DND-41 (cell line): ENCODE data around the gene EBI3.

ENCODE experiments used
- ATAC-seq: fragments of 200-7000 bp; cut with Tn5 transposase; 3 replicates; pipeline ENCODE4 v1.9.1; 2021; ENCODE audit warnings: low read depth; ENCODE audit not compliant: insufficient read depth
- DNase-seq: peaks from one replicate; pipeline ENCODE4 v3.0.0-alpha.2; 2020
- H2AFZ ChIP-seq: 2 replicates; pipeline ENCODE4 v1.6.0; 2012; ENCODE audit warnings: low read depth, low read length
- H3K27ac ChIP-seq: 2 replicates; pipeline ENCODE4 v1.5.1; 2012; ENCODE audit warnings: low read length, inconsistent platforms
- H3K27me3 ChIP-seq: fragments of 200-600 bp; sonication (generic); 2 replicates; pipeline ENCODE4 v1.6.0; 2012; ENCODE audit warnings: low read length, mild to moderate bottlenecking, inconsistent platforms; ENCODE audit not compliant: insufficient read depth, poor library complexity
- H3K36me3 ChIP-seq: 2 replicates; pipeline ENCODE4 v1.5.1; 2012; ENCODE audit warnings: low read length, inconsistent platforms; ENCODE audit not compliant: insufficient read depth
- H3K4me1 ChIP-seq: 2 replicates; pipeline ENCODE4 v1.5.1; 2012; ENCODE audit warnings: mild to moderate bottlenecking, low read length; ENCODE audit not compliant: insufficient read depth
- H3K4me2 ChIP-seq: 2 replicates; pipeline ENCODE4 v1.6.0; 2012; ENCODE audit warnings: mild to moderate bottlenecking, moderate library complexity, low read length, inconsistent platforms; ENCODE audit not compliant: insufficient read depth
- H3K4me3 ChIP-seq, 2 experiments: fragments of 200-600 bp in 1 of 2; shearing (Covaris generic) in 1 of 2; 2 replicates each; pipeline ENCODE4 v1.5.1; 2012 to 2016; ENCODE audit warnings: inconsistent platforms in 2 of 2, low read length in 2 of 2, mild to moderate bottlenecking in 2 of 2, low read depth in 1 of 2, moderate library complexity in 1 of 2
- H3K79me2 ChIP-seq: 2 replicates; pipeline ENCODE4 v1.6.0; 2012; ENCODE audit warnings: low read length, inconsistent platforms; ENCODE audit not compliant: insufficient read depth
- H3K9ac ChIP-seq: 2 replicates; pipeline ENCODE4 v1.6.0; 2012; ENCODE audit warnings: low read depth, mild to moderate bottlenecking, inconsistent platforms, low read length, moderate library complexity
- H3K9me3 ChIP-seq: 2 replicates; pipeline ENCODE4 v1.5.1; 2012; ENCODE audit warnings: low read length, moderate library complexity, mild to moderate bottlenecking, inconsistent platforms; ENCODE audit not compliant: insufficient read depth, severe bottlenecking
- H4K20me1 ChIP-seq: 2 replicates; pipeline ENCODE4 v1.6.0; 2012; ENCODE audit warnings: low read length; ENCODE audit not compliant: insufficient read depth
- EZH2 ChIP-seq: IDR thresholded peaks from 3 replicates; pipeline ENCODE4 v1.6.1; 2012; ENCODE audit warnings: borderline replicate concordance, low read depth, mild to moderate bottlenecking, moderate library complexity, low read length, inconsistent platforms; ENCODE audit not compliant: severe bottlenecking
- TF ChIP-seq, protein P1 (sequence below): IDR thresholded peaks from 2 replicates; pipeline ENCODE4 v1.5.1; 2012; ENCODE audit warnings: borderline replicate concordance, low read length, moderate library complexity, mild to moderate bottlenecking; ENCODE audit not compliant: poor library complexity, severe bottlenecking; ENCODE audit errors: extremely low read depth

The EBI3 gene

DNA sequence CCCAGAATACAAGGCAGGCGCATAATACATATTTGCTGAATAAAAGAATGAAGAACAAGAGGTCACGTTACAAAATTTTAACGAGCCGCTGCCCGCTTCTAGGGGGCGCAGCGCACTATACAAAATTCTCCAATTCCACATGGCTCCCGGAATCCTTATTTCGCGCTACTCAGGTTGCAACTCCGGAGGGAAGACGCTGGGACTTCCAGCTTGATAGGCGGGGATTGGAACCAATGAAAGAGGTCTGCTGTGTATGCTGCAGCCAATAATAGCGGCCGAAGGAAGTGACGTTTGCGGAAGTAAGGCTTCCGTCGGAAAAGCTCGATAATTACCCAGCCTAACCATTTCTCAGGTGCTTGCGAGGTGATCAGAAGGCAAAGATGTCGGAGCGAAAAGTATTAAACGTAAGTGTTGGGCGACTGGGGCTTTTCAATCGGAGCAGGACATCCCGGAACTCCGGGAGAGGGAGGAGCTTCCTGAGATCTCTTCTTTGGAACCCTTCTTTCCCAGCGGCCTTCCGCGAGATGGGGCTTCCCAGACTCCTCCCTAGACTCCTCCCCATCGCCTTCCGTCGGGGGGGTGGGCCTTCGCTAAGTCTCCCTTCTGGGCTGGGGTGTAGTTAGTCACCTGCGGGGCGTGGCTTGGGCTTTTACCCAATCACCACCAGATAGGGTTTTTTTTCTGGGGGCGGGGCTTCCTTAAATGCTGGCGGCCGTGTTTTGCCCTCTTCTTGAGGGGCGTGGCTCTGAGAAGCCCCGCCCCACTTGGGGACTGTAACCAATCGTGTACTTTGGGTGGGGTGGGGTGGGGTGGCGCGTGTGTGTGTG, 17.7 kb downstream of the EBI3 start, which contains the start of gene YJU2:
TSS of gene YJU2 (plus strand) at position 314 of the 827 bp plus-strand sequence. CDS start at position 381, 67 bp downstream.
- peaks cover 19% of the 10 kb centered on the region for H3K79me2 ChIP-seq
- H3K4me1 ChIP-seq, result peaks cover 19% of the 10 kb centered on the region
- peak within 1 kb of the TSS; percentile 95 for H3K27ac ChIP-seq
- H3K9me3 ChIP-seq, result no peaks in the 10 kb centered on the region
- peak; percentile 100 for DNase-seq
- peak within 1 kb of the TSS; percentile 62 for H3K9ac ChIP-seq
- peak within 1 kb of the TSS; percentile 20 to 64; a peak in 3 of 4 replicates for H3K4me3 ChIP-seq
- H3K36me3 ChIP-seq, result peaks cover 38% of the 10 kb centered on the region
- peaks cover 13% of the 10 kb centered on the region; the same call in 1 of the 2 replicates for H4K20me1 ChIP-seq
- ATAC-seq, result peak; percentile 92
- TF ChIP-seq, protein P1, sequence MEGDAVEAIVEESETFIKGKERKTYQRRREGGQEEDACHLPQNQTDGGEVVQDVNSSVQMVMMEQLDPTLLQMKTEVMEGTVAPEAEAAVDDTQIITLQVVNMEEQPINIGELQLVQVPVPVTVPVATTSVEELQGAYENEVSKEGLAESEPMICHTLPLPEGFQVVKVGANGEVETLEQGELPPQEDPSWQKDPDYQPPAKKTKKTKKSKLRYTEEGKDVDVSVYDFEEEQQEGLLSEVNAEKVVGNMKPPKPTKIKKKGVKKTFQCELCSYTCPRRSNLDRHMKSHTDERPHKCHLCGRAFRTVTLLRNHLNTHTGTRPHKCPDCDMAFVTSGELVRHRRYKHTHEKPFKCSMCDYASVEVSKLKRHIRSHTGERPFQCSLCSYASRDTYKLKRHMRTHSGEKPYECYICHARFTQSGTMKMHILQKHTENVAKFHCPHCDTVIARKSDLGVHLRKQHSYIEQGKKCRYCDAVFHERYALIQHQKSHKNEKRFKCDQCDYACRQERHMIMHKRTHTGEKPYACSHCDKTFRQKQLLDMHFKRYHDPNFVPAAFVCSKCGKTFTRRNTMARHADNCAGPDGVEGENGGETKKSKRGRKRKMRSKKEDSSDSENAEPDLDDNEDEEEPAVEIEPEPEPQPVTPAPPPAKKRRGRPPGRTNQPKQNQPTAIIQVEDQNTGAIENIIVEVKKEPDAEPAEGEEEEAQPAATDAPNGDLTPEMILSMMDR, result peak; percentile 69
- TF ChIP-seq EZH2, result no peak
- H2AFZ ChIP-seq, result peak within 1 kb of the TSS; percentile 85
- peak within 1 kb of the TSS; percentile 72 for H3K4me2 ChIP-seq
- no peaks in the 10 kb centered on the region for H3K27me3 ChIP-seq

DNA sequence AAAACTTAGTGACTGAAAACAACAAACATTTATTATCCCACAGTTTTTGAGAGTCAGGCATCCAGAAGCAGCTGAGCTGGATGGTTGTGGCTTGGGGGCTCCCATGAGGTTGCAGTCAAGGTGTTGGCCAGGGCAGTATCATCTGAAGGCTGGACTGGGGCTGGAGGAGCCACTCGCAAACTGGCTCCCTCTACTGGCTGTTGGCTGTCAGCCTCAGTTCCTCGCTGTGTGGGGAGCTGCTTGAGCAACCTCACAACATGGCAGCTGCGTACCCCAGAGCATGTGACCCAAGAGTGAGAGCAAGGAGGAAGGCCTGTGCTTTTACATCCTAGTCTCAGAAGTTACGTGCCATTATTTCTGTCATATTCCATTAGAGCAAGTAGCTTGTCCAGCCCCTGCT, 27.2 kb downstream of the EBI3 start:
- DNase-seq, result no peak
- no peaks in the 10 kb centered on the region for H3K9me3 ChIP-seq
- H3K9ac ChIP-seq, result no peak overlapping the region
- no peak overlapping the region for H3K4me3 ChIP-seq
- no peaks in the 10 kb centered on the region for H3K27me3 ChIP-seq
- H3K4me2 ChIP-seq, result no peak overlapping the region
- H3K4me1 ChIP-seq, result no peaks in the 10 kb centered on the region
- peaks cover 78% of the 10 kb centered on the region for H3K36me3 ChIP-seq
- no peaks in the 10 kb centered on the region for H4K20me1 ChIP-seq
- TF ChIP-seq, protein P1, result peak; percentile 53
- no peak for TF ChIP-seq EZH2
- no peaks in the 10 kb centered on the region for H3K79me2 ChIP-seq
- ATAC-seq, result no peak
- H2AFZ ChIP-seq, result no peak overlapping the region
- H3K27ac ChIP-seq, result no peak overlapping the region

DNA sequence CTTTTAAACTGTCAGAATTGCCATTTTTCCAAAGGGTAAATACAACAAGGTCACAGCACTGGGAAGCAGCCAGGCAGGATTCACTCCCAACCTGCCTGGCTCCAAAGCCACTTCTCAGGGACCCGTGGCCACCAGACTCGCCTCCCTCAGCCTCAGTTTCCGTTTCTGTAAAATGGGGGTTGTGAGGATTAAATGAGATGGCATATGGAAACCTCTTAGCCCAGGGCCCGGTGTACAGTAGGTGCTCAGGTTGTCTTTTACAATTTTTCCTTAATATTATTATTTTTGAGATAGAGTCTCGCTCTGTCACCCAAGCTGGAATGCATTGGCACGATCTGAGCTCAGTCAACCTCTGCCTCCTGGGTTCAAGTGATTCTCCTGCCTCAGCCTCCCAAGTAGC, 27.7 kb downstream of the EBI3 start:
- H3K4me2 ChIP-seq, result no peak overlapping the region
- no peak for DNase-seq
- no peaks in the 10 kb centered on the region for H3K9me3 ChIP-seq
- no peaks in the 10 kb centered on the region for H3K27me3 ChIP-seq
- H3K4me3 ChIP-seq, result no peak overlapping the region
- no peak for TF ChIP-seq EZH2
- TF ChIP-seq, protein P1, result no peak
- H3K4me1 ChIP-seq, result no peaks in the 10 kb centered on the region
- H3K36me3 ChIP-seq, result peaks cover 77% of the 10 kb centered on the region
- H2AFZ ChIP-seq, result no peak overlapping the region
- no peaks in the 10 kb centered on the region for H4K20me1 ChIP-seq
- H3K9ac ChIP-seq, result no peak overlapping the region
- H3K79me2 ChIP-seq, result no peaks in the 10 kb centered on the region
- no peak for ATAC-seq
- H3K27ac ChIP-seq, result no peak overlapping the region
